ENCODE measurements around the gene PPP2CA.
A peak's percentile ranks its signal among the peaks of the same experiment; 100 is the strongest.
"Not testable (repeated sequence)": the region's sequence is repeated elsewhere in the genome, so short reads cannot be mapped to it uniquely, and the experiment has no call there.

Gene PPP2CA

GRCh38 chr5:134225780-134226440 is at the start of gene PPP2CA:
PPP2CA (minus strand) TSS chr5:134226073; CDS start chr5:134225861, 212 bp downstream.
- DNase-seq (ENCODE audit: low read depth), result peak; percentile 99

GRCh38 chr5:134273642-134274395 is 47.9 kb upstream of the PPP2CA start:
- DNase-seq (ENCODE audit: low read depth), result no peak

- DNase-seq (ENCODE audit: low read depth), result no peak
Observed at GRCh38 chr5:134271059-134271458, 45.2 kb upstream of the PPP2CA start.

- no peak for DNase-seq (ENCODE audit: low read depth)
Observed at GRCh38 chr5:134268919-134269318, 43.0 kb upstream of the PPP2CA start.

- no peak for DNase-seq (ENCODE audit: low read depth)
Observed at GRCh38 chr5:134268019-134268601, 42.2 kb upstream of the PPP2CA start.

GRCh38 chr5:134267366-134268018 is 41.6 kb upstream of the PPP2CA start:
- DNase-seq (ENCODE audit: low read depth), result no peak

- no peak for DNase-seq (ENCODE audit: low read depth)
Observed at GRCh38 chr5:134263801-134264200, 37.9 kb upstream of the PPP2CA start.

- not testable (repeated sequence) for DNase-seq (ENCODE audit: low read depth)
Observed at GRCh38 chr5:134262629-134263028, 36.8 kb upstream of the PPP2CA start.

- no peak for DNase-seq (ENCODE audit: low read depth)
Observed at GRCh38 chr5:134258896-134259295, 33.0 kb upstream of the PPP2CA start.

- no peak for DNase-seq (ENCODE audit: low read depth)
Observed at GRCh38 chr5:134257176-134257575, 31.3 kb upstream of the PPP2CA start.

GRCh38 chr5:134255418-134256150 is 29.7 kb upstream of the PPP2CA start:
- DNase-seq (ENCODE audit: low read depth), result no peak

GRCh38 chr5:134253368-134254153 is 27.7 kb upstream of the PPP2CA start:
- DNase-seq (ENCODE audit: low read depth), result not testable (repeated sequence)

- DNase-seq (ENCODE audit: low read depth), result no peak
Observed at GRCh38 chr5:134252671-134253070, 26.8 kb upstream of the PPP2CA start.

- no peak for DNase-seq (ENCODE audit: low read depth)
Observed at GRCh38 chr5:134250949-134251348, 25.1 kb upstream of the PPP2CA start.

GRCh38 chr5:134249469-134250379 is 23.9 kb upstream of the PPP2CA start:
- no peak for DNase-seq (ENCODE audit: low read depth)

- no peak for DNase-seq (ENCODE audit: low read depth)
Observed at GRCh38 chr5:134248256-134248655, 22.4 kb upstream of the PPP2CA start.

- no peak for DNase-seq (ENCODE audit: low read depth)
Observed at GRCh38 chr5:134247428-134248224, 21.8 kb upstream of the PPP2CA start.

GRCh38 chr5:134246771-134247427 is 21.0 kb upstream of the PPP2CA start:
- DNase-seq (ENCODE audit: low read depth), result no peak

- DNase-seq (ENCODE audit: low read depth), result no peak
Observed at GRCh38 chr5:134245692-134246091, 19.8 kb upstream of the PPP2CA start.
